HEK293 (cell line): ENCODE results near the gene SPART.

Experiments
- CTCF ChIA-PET: fragments of 350-600 bp; formaldehyde crosslinking; extraction: SDS; loops from one replicate; lab custom pipeline; 2021; ENCODE audit warnings: antibody characterized with exemption; lab: Yijun Ruan, JAX
- POLR2A ChIA-PET: fragments of 300-600 bp; formaldehyde crosslinking; extraction: SDS; loops from one replicate; lab custom pipeline; 2020; ENCODE audit warnings: antibody characterized with exemption, inconsistent platforms; lab: Yijun Ruan, JAX
- H3K27ac ChIP-seq: fragments of 200-500 bp; sonication (Bioruptor generic); 2 replicates; pipeline ENCODE4 v1.5.1; 2014; ENCODE audit warnings: low read depth, low read length, control low read depth, inconsistent platforms; ENCODE audit errors: extremely low read depth
- H3K36me3 ChIP-seq, 2 experiments: fragments of 200-500 bp in 1 of 2; sonication (Bioruptor generic) in 1 of 2; 1 replicate in 1 of 2; 2 replicates in 1 of 2; pipeline ENCODE4 v1.5.1; 2014 to 2017; ENCODE audit warnings: inconsistent platforms in 2 of 2, low read length in 2 of 2; ENCODE audit not compliant: control insufficient read depth in 2 of 2, insufficient read depth in 1 of 2
- H3K4me1 ChIP-seq: fragments of 200-500 bp; sonication (Bioruptor generic); 2 replicates; pipeline ENCODE4 v1.5.1; 2014; ENCODE audit warnings: mild to moderate bottlenecking, low read length, inconsistent platforms; ENCODE audit not compliant: control insufficient read depth, insufficient read depth
- H3K4me3 ChIP-seq: 2 replicates; pipeline ENCODE4 v1.5.1; 2011; ENCODE audit warnings: low read depth, mild to moderate bottlenecking, control low read depth, low read length, moderate library complexity
- H3K9me3 ChIP-seq: fragments of 200-500 bp; sonication (Bioruptor generic); 2 replicates; pipeline ENCODE4 v1.5.1; 2014; ENCODE audit warnings: low read depth, low read length, inconsistent platforms; ENCODE audit not compliant: control insufficient read depth, insufficient read depth
- BCL11B ChIP-seq: fragments of 450-650 bp; formaldehyde crosslinking; IDR thresholded peaks from 2 replicates; pipeline ENCODE4 v1.5.1; 2016; ENCODE audit warnings: low read depth, missing biosample characterization, missing genetic modification characterization
- GLIS1 ChIP-seq: fragments of 450-650 bp; formaldehyde crosslinking; IDR thresholded peaks from 2 replicates; pipeline ENCODE4 v1.5.1; 2016; ENCODE audit warnings: missing biosample characterization, missing genetic modification characterization
- ZBTB1 ChIP-seq: fragments of 450-650 bp; formaldehyde crosslinking; IDR thresholded peaks from 2 replicates; pipeline ENCODE4 v1.5.1; 2016; ENCODE audit warnings: missing biosample characterization, missing genetic modification characterization
- ZBTB11 ChIP-seq: fragments of 450-650 bp; formaldehyde crosslinking; conservative IDR thresholded peaks from 2 replicates; pipeline ENCODE4 v1.5.1; 2016; ENCODE audit warnings: low read depth, missing biosample characterization, missing genetic modification characterization
- ZBTB48 ChIP-seq: fragments of 450-650 bp; formaldehyde crosslinking; IDR thresholded peaks from 2 replicates; pipeline ENCODE4 v1.5.1; 2016; ENCODE audit warnings: missing biosample characterization, missing genetic modification characterization
- ZNF140 ChIP-seq: fragments of 450-650 bp; formaldehyde crosslinking; IDR thresholded peaks from 2 replicates; pipeline ENCODE4 v1.5.1; 2016; ENCODE audit warnings: missing biosample characterization, missing genetic modification characterization
- ZNF2 ChIP-seq: fragments of 450-650 bp; formaldehyde crosslinking; IDR thresholded peaks from 2 replicates; pipeline ENCODE4 v1.5.1; 2016; ENCODE audit warnings: missing biosample characterization, missing genetic modification characterization
- ZNF26 ChIP-seq: fragments of 450-650 bp; formaldehyde crosslinking; IDR thresholded peaks from 2 replicates; pipeline ENCODE4 v1.5.1; 2016; ENCODE audit warnings: missing biosample characterization, missing genetic modification characterization
- ZNF416 ChIP-seq: fragments of 450-650 bp; formaldehyde crosslinking; IDR thresholded peaks from 2 replicates; pipeline ENCODE4 v1.5.1; 2016; ENCODE audit warnings: missing biosample characterization, missing genetic modification characterization
- ZNF433 ChIP-seq: fragments of 450-650 bp; formaldehyde crosslinking; IDR thresholded peaks from 2 replicates; pipeline ENCODE4 v1.5.1; 2016; ENCODE audit warnings: missing biosample characterization, missing genetic modification characterization, low read depth
- ZNF48 ChIP-seq: fragments of 450-650 bp; formaldehyde crosslinking; IDR thresholded peaks from 2 replicates; pipeline ENCODE4 v1.5.1; 2016; ENCODE audit warnings: missing biosample characterization, missing genetic modification characterization
- ZNF580 ChIP-seq: fragments of 450-650 bp; formaldehyde crosslinking; IDR thresholded peaks from 2 replicates; pipeline ENCODE4 v1.5.1; 2016; ENCODE audit warnings: missing biosample characterization, missing genetic modification characterization
- ZNF585B ChIP-seq: fragments of 450-650 bp; formaldehyde crosslinking; IDR thresholded peaks from 2 replicates; pipeline ENCODE4 v1.5.1; 2016; ENCODE audit warnings: missing biosample characterization, missing genetic modification characterization
- ZNF830 ChIP-seq: fragments of 450-650 bp; IDR thresholded peaks from 2 replicates; pipeline ENCODE4 v1.5.0; 2018; ENCODE audit warnings: missing biosample characterization, missing genetic modification characterization, low read depth, mild to moderate bottlenecking, moderate library complexity
- TF ChIP-seq, protein P1 (sequence below): fragments of 450-650 bp; formaldehyde crosslinking; IDR thresholded peaks from 2 replicates; pipeline ENCODE4 v1.5.1; 2017; ENCODE audit warnings: missing biosample characterization, missing genetic modification characterization
- TF ChIP-seq, protein P2 (sequence below): fragments of 450-650 bp; formaldehyde crosslinking; IDR thresholded peaks from 2 replicates; pipeline ENCODE4 v1.5.1; 2016; ENCODE audit warnings: missing biosample characterization, missing genetic modification characterization
- TF ChIP-seq, protein P3 (sequence below): fragments of 450-650 bp; IDR thresholded peaks from 2 replicates; pipeline ENCODE4 v1.5.1; 2018; ENCODE audit warnings: missing biosample characterization, missing genetic modification characterization
- TF ChIP-seq, protein P4 (sequence below): fragments of 450-650 bp; formaldehyde crosslinking; IDR thresholded peaks from 2 replicates; pipeline ENCODE4 v1.5.1; 2017; ENCODE audit warnings: missing biosample characterization, missing genetic modification characterization

The SPART gene

GRCh38 chr13:36356058-36356457 lies 9.9 kb upstream of the SPART start:
- H3K4me1 ChIP-seq = no peaks in the 10 kb centered on the region; the same call in 1 of the 2 replicates
- no peak for TF ChIP-seq ZNF140
- no peak for TF ChIP-seq BCL11B
- no peak for TF ChIP-seq GLIS1 (tag by site-specific recombination)
- no peak for TF ChIP-seq ZNF2
- TF ChIP-seq, protein P1, sequence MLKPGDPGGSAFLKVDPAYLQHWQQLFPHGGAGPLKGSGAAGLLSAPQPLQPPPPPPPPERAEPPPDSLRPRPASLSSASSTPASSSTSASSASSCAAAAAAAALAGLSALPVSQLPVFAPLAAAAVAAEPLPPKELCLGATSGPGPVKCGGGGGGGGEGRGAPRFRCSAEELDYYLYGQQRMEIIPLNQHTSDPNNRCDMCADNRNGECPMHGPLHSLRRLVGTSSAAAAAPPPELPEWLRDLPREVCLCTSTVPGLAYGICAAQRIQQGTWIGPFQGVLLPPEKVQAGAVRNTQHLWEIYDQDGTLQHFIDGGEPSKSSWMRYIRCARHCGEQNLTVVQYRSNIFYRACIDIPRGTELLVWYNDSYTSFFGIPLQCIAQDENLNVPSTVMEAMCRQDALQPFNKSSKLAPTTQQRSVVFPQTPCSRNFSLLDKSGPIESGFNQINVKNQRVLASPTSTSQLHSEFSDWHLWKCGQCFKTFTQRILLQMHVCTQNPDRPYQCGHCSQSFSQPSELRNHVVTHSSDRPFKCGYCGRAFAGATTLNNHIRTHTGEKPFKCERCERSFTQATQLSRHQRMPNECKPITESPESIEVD (tag by site-specific recombination) = no peak
- ChIA-PET CTCF (no interaction called here), POLR2A (no interaction called here)
- no peak overlapping the region for H3K27ac ChIP-seq
- no peaks in the 10 kb centered on the region for H3K36me3 ChIP-seq
- H3K9me3 ChIP-seq = no peaks in the 10 kb centered on the region
- no peak overlapping the region for H3K4me3 ChIP-seq

DNA sequence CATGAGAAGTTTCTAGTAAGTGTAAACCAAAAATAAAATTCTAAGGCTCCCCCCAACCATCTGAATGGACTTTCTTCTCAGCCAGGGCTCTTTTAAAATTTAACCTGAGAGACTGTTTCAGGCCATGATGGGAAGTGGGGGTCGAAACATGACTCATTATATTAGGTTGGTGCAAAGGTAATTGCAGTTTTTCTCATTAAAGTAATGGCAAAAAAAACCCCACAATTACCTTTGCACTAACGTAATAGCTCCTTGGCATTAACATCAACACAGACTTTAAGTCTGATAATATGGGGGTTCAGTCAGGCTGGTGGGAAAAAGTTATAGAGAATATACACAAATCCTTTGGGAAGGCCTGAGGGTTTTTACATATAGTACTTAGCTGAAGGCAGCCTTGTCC lies 9.4 kb upstream of the SPART start:
- no peak for TF ChIP-seq ZBTB1 (tag by site-specific recombination)
- TF ChIP-seq, protein P2, sequence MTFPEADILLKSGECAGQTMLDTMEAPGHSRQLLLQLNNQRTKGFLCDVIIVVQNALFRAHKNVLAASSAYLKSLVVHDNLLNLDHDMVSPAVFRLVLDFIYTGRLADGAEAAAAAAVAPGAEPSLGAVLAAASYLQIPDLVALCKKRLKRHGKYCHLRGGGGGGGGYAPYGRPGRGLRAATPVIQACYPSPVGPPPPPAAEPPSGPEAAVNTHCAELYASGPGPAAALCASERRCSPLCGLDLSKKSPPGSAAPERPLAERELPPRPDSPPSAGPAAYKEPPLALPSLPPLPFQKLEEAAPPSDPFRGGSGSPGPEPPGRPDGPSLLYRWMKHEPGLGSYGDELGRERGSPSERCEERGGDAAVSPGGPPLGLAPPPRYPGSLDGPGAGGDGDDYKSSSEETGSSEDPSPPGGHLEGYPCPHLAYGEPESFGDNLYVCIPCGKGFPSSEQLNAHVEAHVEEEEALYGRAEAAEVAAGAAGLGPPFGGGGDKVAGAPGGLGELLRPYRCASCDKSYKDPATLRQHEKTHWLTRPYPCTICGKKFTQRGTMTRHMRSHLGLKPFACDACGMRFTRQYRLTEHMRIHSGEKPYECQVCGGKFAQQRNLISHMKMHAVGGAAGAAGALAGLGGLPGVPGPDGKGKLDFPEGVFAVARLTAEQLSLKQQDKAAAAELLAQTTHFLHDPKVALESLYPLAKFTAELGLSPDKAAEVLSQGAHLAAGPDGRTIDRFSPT (tag by site-specific recombination) = no peak
- no peak for TF ChIP-seq ZBTB11 (tag by site-specific recombination)
- TF ChIP-seq, all 188 proteins: peak for 0
- H3K4me1 ChIP-seq = no peaks in the 10 kb centered on the region; the same call in 1 of the 2 replicates
- H3K9me3 ChIP-seq = no peaks in the 10 kb centered on the region
- ChIA-PET POLR2A (no interaction called here), CTCF (interaction anchor here (0.6 to 0.7 kb wide), 2 partner anchors 40 to 375 kb away, joined by 3 read pairs; no protein-coding TSS in a partner anchor)
- no peak overlapping the region for H3K4me3 ChIP-seq
- H3K36me3 ChIP-seq = no peaks in the 10 kb centered on the region
- no peak overlapping the region for H3K27ac ChIP-seq

DNA sequence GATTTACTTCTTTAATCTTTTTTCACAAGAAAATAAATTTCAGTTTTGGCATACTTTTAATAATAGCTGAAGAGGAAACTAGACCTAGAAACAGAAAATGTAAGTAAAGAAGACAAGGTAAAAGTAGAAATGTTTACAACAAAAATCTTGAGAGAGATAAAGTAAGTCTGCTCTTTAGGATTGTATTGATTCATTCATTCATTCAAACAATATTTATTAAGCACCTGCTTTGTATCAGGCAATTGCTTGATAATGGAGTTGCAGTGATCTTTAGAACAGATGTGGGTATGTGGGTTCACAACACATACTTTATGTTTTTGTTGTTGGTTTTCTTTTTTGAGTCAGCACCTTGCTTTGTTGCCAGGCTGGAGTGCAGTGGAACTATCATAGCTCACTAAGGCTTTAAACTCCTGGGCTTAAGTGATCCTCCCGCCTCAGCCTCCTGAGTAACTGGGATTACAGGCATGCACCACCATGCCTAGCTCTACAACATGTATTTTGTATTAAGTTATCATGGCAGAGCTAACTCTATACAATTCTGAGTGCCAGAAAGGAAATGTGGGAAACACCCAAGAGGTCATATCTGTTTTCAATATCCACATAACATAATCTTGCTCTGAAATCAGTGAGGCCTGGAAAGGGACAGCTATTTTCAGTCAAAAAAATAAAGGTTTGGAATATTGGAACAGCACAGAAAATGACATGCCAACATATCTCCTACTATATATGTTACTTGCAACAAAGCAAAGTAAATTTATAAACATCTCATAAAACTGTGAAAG lies 8.8 kb upstream of the SPART start:
- TF ChIP-seq ZNF580 (tag by site-specific recombination) = no peak
- no peak for TF ChIP-seq ZNF48 (tag by site-specific recombination)
- TF ChIP-seq ZNF416 (tag by site-specific recombination) = no peak
- no peak for TF ChIP-seq ZNF26 (tag by site-specific recombination)
- no peak for TF ChIP-seq ZNF433 (tag by site-specific recombination)
- no peak for TF ChIP-seq ZBTB48 (tag by site-specific recombination)
- TF ChIP-seq ZNF830 (tag by site-specific recombination) = no peak
- TF ChIP-seq, protein P3, sequence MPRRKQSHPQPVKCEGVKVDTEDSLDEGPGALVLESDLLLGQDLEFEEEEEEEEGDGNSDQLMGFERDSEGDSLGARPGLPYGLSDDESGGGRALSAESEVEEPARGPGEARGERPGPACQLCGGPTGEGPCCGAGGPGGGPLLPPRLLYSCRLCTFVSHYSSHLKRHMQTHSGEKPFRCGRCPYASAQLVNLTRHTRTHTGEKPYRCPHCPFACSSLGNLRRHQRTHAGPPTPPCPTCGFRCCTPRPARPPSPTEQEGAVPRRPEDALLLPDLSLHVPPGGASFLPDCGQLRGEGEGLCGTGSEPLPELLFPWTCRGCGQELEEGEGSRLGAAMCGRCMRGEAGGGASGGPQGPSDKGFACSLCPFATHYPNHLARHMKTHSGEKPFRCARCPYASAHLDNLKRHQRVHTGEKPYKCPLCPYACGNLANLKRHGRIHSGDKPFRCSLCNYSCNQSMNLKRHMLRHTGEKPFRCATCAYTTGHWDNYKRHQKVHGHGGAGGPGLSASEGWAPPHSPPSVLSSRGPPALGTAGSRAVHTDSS = no peak
- TF ChIP-seq ZNF585B = no peak
- TF ChIP-seq, protein P4, sequence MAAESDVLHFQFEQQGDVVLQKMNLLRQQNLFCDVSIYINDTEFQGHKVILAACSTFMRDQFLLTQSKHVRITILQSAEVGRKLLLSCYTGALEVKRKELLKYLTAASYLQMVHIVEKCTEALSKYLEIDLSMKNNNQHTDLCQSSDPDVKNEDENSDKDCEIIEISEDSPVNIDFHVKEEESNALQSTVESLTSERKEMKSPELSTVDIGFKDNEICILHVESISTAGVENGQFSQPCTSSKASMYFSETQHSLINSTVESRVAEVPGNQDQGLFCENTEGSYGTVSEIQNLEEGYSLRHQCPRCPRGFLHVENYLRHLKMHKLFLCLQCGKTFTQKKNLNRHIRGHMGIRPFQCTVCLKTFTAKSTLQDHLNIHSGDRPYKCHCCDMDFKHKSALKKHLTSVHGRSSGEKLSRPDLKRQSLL (tag by site-specific recombination) = no peak
- Histone ChIP-seq H3K27ac (no peak overlapping the region), H3K9me3 (no peaks in the 10 kb centered on the region), H3K4me1 (no peaks in the 10 kb centered on the region; the same call in 1 of the 2 replicates), H3K36me3 (no peaks in the 10 kb centered on the region), H3K4me3 (no peak overlapping the region)
- POLR2A ChIA-PET = no interaction called here
- CTCF ChIA-PET = interaction anchor here (0.6 to 0.7 kb wide), 3 partner anchors 12 to 376 kb away, joined by 3 read pairs; no protein-coding TSS in a partner anchor
